SK-N-SH (cell line): ENCODE measurements around the gene NTM. TPM values are rescaled to one million over a fixed set of nuclear protein-coding genes. Genes with fewer than 3 reads are reported as not detected.

Experiments used
- CTCF ChIA-PET: fragments of 300-600, 350-600 bp; formaldehyde crosslinking; extraction: SDS; loops from one replicate; lab custom pipeline; 2021; lab: Yijun Ruan, JAX
- POLR2A ChIA-PET: fragments of 350-600 bp; sonication (Branson Sonifier 250); formaldehyde crosslinking; extraction: SDS; loops from one replicate; lab custom pipeline; 2020; ENCODE audit warnings: antibody characterized with exemption, inconsistent platforms; lab: Yijun Ruan, JAX
- DNase-seq: peaks from one replicate; pipeline ENCODE4 v3.0.0; 2012
- H2AFZ ChIP-seq: fragments of 200-600 bp; sonication (generic); 2 replicates; pipeline ENCODE4 v1.8.1; 2016; ENCODE audit warnings: antibody characterized with exemption, mild to moderate bottlenecking, low read depth
- H3F3A ChIP-seq: fragments of 200-600 bp; sonication (generic); replicated peaks from 2 replicates; pipeline ENCODE3; 2016; ENCODE audit warnings: antibody characterized with exemption, mild to moderate bottlenecking; ENCODE audit not compliant: insufficient read depth
- H3K27ac ChIP-seq, 2 experiments: fragments of 200-500 bp in 1 of 2; fragments of 200-600 bp in 1 of 2; sonication (Bioruptor generic) in 1 of 2; sonication (generic), shearing (Covaris generic) in 1 of 2; 2 replicates each; pipeline versions ENCODE4 v1.5.1 to v1.6.1; 2014 to 2016; ENCODE audit warnings: low read depth in 2 of 2, inconsistent platforms in 1 of 2, low read length in 1 of 2, mild to moderate bottlenecking in 1 of 2, mixed read lengths in 1 of 2
- H3K27me3 ChIP-seq: fragments of 200-600 bp; sonication (generic), shearing (Covaris generic); 2 replicates; pipeline ENCODE4 v1.6.1; 2016; ENCODE audit warnings: mixed run types; ENCODE audit not compliant: insufficient read depth
- H3K36me3 ChIP-seq, 2 experiments: fragments of 200-500 bp in 1 of 2; fragments of 200-600 bp in 1 of 2; sonication (Bioruptor generic) in 1 of 2; sonication (generic) in 1 of 2; replicated peaks in 1 of 2; 2 replicates each; pipeline versions ENCODE3 to v1.5.1; 2014 to 2016; ENCODE audit warnings: low read length in 1 of 2, mild to moderate bottlenecking in 1 of 2; ENCODE audit not compliant: insufficient read depth in 2 of 2, control insufficient read depth in 1 of 2
- H3K4me1 ChIP-seq, 2 experiments: fragments of 200-500 bp in 1 of 2; fragments of 200-600 bp in 1 of 2; sonication (Bioruptor generic) in 1 of 2; sonication (generic), shearing (Covaris generic) in 1 of 2; 2 replicates each; pipeline versions ENCODE4 v1.5.1 to v1.6.1; 2014 to 2016; ENCODE audit warnings: low read depth in 1 of 2, low read length in 1 of 2, mixed run types in 1 of 2; ENCODE audit not compliant: insufficient read depth in 2 of 2, control insufficient read depth in 1 of 2
- H3K4me2 ChIP-seq: fragments of 200-600 bp; sonication (generic), shearing (Covaris generic); 2 replicates; pipeline ENCODE4 v1.6.1; 2017; ENCODE audit warnings: mixed run types
- H3K4me3 ChIP-seq, 2 experiments: fragments of 200-500 bp in 1 of 2; fragments of 200-600 bp in 1 of 2; sonication (Bioruptor generic) in 1 of 2; sonication (generic), shearing (Covaris generic) in 1 of 2; 2 replicates each; pipeline versions ENCODE4 v1.5.1 to v1.8.1; 2014 to 2016; ENCODE audit warnings: low read depth in 2 of 2, inconsistent platforms in 1 of 2, low read length in 1 of 2, mild to moderate bottlenecking in 1 of 2, mixed read lengths in 1 of 2, moderate library complexity in 1 of 2
- H3K79me2 ChIP-seq: fragments of 200-600 bp; sonication (generic); 2 replicates; pipeline ENCODE4 v1.8.1; 2017; ENCODE audit warnings: mild to moderate bottlenecking; ENCODE audit not compliant: insufficient read depth
- H3K9ac ChIP-seq: fragments of 200-600 bp; sonication (generic); 2 replicates; pipeline ENCODE4 v1.6.1; 2017; ENCODE audit warnings: mixed run types
- H3K9me2 ChIP-seq: fragments of 200-600 bp; sonication (generic); 2 replicates; pipeline ENCODE4 v1.6.1; 2017; ENCODE audit warnings: mixed run types
- H3K9me3 ChIP-seq: fragments of 200-600 bp; sonication (generic); 2 replicates; pipeline ENCODE4 v1.6.1; 2017; ENCODE audit warnings: mixed run types, mild to moderate bottlenecking, moderate library complexity
- H4K20me1 ChIP-seq: fragments of 200-600 bp; sonication (generic); 2 replicates; pipeline ENCODE4 v1.6.1; 2017; ENCODE audit warnings: mild to moderate bottlenecking, mixed run types; ENCODE audit not compliant: insufficient read depth
- ELF1 ChIP-seq: IDR thresholded peaks from 2 replicates; pipeline ENCODE4 v1.4.0; 2012
- FOSL2 ChIP-seq: IDR thresholded peaks from 2 replicates; pipeline ENCODE4 v1.4.0; 2012; ENCODE audit warnings: low read depth, mild to moderate bottlenecking, moderate library complexity, borderline replicate concordance
- FOXJ3 ChIP-seq: sonication (generic); formaldehyde crosslinking; IDR thresholded peaks from 2 replicates; pipeline ENCODE4 v1.5.1; 2020; ENCODE audit warnings: mild to moderate bottlenecking, missing genetic modification reagents
- FOXM1 ChIP-seq: IDR thresholded peaks from 2 replicates; pipeline ENCODE4 v1.4.0; 2012; ENCODE audit warnings: low read depth, mild to moderate bottlenecking
- GABPA ChIP-seq: IDR thresholded peaks from 2 replicates; pipeline ENCODE4 v1.4.0; 2012; ENCODE audit warnings: low read depth, mild to moderate bottlenecking
- JUND ChIP-seq: IDR thresholded peaks from 2 replicates; pipeline ENCODE4 v1.4.0; 2012
- NFIC ChIP-seq: IDR thresholded peaks from 2 replicates; pipeline ENCODE4 v1.4.0; 2012; ENCODE audit warnings: borderline replicate concordance
- RAD21 ChIP-seq: IDR thresholded peaks from 2 replicates; pipeline ENCODE4 v1.6.1; 2012; ENCODE audit warnings: mild to moderate bottlenecking, low read length
- RCOR1 ChIP-seq: fragments of 150-350 bp; IDR thresholded peaks from 2 replicates; pipeline ENCODE4 v1.6.1; 2017; ENCODE audit warnings: antibody characterized with exemption, low read length
- SIN3A ChIP-seq: IDR thresholded peaks from 2 replicates; pipeline ENCODE4 v1.6.1; 2012; ENCODE audit warnings: low read depth, mild to moderate bottlenecking, low read length, moderate library complexity, borderline replicate concordance
- TAF1 ChIP-seq: IDR thresholded peaks from 2 replicates; pipeline ENCODE4 v1.6.1; 2012; ENCODE audit warnings: low read depth, mild to moderate bottlenecking, low read length, moderate library complexity, borderline replicate concordance
- TCF12 ChIP-seq: IDR thresholded peaks from 2 replicates; pipeline ENCODE4 v1.4.0; 2012
- USF2 ChIP-seq: fragments of 150-350 bp; IDR thresholded peaks from 2 replicates; pipeline ENCODE4 v1.6.1; 2017; ENCODE audit warnings: antibody characterized with exemption, low read length, low read depth, borderline replicate concordance
- YY1 ChIP-seq: IDR thresholded peaks from 2 replicates; pipeline ENCODE4 v1.4.0; 2012; ENCODE audit warnings: low read depth, mild to moderate bottlenecking
- WGBS: methylation state at CpG from one replicate; pipeline ENCODE4 v1.1.6; 2017; ENCODE audit warnings: low lambda C conversion rate; 5-methylcytosine and 5-hydroxymethylcytosine counted together
- polyA plus RNA-seq, 3 experiments: library from polyadenylated mRNA; depleted of rRNA; stranded (reverse); fragments of >200 nt; gene quantifications; 2 replicates each; pipeline ENCODE4 v1.2.3, GENCODE V29; 2012
- TF ChIP-seq, protein P1 (sequence below): IDR thresholded peaks from 2 replicates; pipeline ENCODE4; 2012

NTM gene
- polyA plus RNA-seq, 1 of the 3 experiments (the other 2 are of a cell fraction): 20.0 TPM

DNA sequence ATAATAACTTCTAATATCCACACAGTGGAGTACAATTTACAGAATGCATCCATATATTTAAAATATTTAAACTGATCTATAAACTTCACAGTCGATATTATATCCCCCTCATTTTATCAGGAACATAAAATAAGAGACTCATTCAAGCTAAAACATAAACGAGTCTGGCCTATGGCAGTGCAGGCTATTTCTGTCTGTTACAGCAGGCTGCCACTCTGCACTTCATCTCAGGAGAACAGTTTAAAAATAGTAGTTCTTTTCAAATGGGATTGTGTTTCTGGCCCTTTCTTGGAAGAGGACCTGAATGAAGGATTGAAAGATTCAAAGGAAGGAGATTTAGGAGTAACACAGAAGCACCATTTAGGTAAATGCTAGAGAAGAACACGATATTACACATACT, 915.7 kb downstream of the NTM start (continued):
- TF ChIP-seq, protein P1, sequence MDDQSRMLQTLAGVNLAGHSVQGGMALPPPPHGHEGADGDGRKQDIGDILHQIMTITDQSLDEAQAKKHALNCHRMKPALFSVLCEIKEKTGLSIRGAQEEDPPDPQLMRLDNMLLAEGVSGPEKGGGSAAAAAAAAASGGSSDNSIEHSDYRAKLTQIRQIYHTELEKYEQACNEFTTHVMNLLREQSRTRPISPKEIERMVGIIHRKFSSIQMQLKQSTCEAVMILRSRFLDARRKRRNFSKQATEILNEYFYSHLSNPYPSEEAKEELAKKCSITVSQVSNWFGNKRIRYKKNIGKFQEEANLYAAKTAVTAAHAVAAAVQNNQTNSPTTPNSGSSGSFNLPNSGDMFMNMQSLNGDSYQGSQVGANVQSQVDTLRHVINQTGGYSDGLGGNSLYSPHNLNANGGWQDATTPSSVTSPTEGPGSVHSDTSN: no peak

- CTCF ChIA-PET: no interaction called here
- Histone ChIP-seq H3K27ac (no peak overlapping the region), H3K4me2 (no peak overlapping the region), H3K36me3 (no peaks in the 10 kb centered on the region), H3K4me1 (no peaks in the 10 kb centered on the region), H3F3A (no peaks in the 10 kb centered on the region), H3K9me2 (no peaks in the 10 kb centered on the region), H3K9ac (no peak overlapping the region), H4K20me1 (no peaks in the 10 kb centered on the region), H2AFZ (no peak overlapping the region), H3K27me3 (no peaks in the 10 kb centered on the region), H3K79me2 (no peaks in the 10 kb centered on the region), H3K9me3 (no peaks in the 10 kb centered on the region), H3K4me3 (no peak overlapping the region)
- 50% methylated on average over 3 of the region's 3 CpGs for WGBS
- DNase-seq: no peak
- TF ChIP-seq NFIC (no peak), RAD21 (no peak), FOSL2 (no peak), ELF1 (no peak), GABPA (no peak), TAF1 (no peak), JUND (no peak), RCOR1 (no peak), USF2 (no peak), YY1 (no peak), TCF12 (no peak), FOXM1 (no peak), FOXJ3 (no peak), SIN3A (no peak)
- POLR2A ChIA-PET: no interaction called here
Measured at GRCh38 chr11:132288036-132288435, 917.6 kb downstream of the NTM start.

DNA sequence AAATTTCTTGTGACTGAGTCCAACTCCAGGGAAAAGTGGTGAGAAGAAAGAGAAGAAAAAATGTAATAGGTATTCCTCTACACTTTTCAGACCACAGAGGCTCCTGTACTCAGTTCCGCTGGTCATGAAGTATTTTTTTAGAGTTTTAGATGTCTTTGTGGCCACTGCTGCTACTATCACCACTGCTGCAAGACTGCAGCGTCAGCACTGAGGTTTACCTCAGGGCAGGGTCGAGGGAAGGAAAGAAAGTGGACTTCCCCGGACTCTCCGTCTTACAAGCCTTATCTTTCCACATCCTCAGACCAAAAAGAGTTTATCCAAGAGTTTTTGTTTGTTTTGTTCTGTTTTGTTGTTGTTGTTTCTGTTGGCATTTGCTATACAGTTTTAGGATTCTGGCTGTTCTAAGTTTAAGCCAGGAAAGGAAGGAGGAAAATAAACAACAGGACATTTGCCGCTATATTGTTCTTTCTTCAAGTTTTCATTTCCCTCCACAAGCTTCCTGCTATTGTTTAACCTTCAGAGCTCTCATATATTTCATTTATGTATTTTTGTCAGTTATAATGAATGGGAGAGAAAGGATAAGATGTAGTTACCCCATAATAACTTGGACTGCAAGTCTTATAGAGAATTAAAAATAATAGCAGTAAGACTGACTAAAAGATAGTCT, 919.3 kb downstream of the NTM start:
- CTCF ChIA-PET: interaction anchor here (0.7 to 3.2 kb wide), 4 partner anchors 11 to 547 kb away, joined by 3 to 15 read pairs (median 6); no protein-coding TSS in a partner anchor

More for the DNA sequence above, 919.3 kb downstream of the NTM start:
- no peak for TF ChIP-seq RCOR1
- Histone ChIP-seq H3F3A (no peaks in the 10 kb centered on the region), H3K36me3 (no peaks in the 10 kb centered on the region), H3K9me2 (no peaks in the 10 kb centered on the region), H3K9ac (no peak overlapping the region), H3K27ac (no peak overlapping the region), H3K4me1 (no peaks in the 10 kb centered on the region), H3K4me2 (no peak overlapping the region), H3K27me3 (no peaks in the 10 kb centered on the region), H3K79me2 (no peaks in the 10 kb centered on the region), H3K9me3 (no peaks in the 10 kb centered on the region), H2AFZ (no peak overlapping the region), H3K4me3 (no peak overlapping the region), H4K20me1 (no peaks in the 10 kb centered on the region)
- 70% methylated on average over 6 of the region's 6 CpGs for WGBS
- POLR2A ChIA-PET: no interaction called here
- DNase-seq: no peak
